Panc1 (cell line): ENCODE results near the gene SQOR. TPM values are rescaled to one million over a fixed set of nuclear protein-coding genes. Genes with fewer than 3 reads are reported as not detected.
A peak's percentile ranks its signal among the peaks of the same experiment; 100 is the strongest.

Experiments
- ATAC-seq: fragments of 200-7000 bp; cut with Tn5 transposase; 2 replicates; pipeline ENCODE4 v1.9.1; 2020; ENCODE audit warnings: mild to moderate bottlenecking, moderate library complexity
- BruUV-seq: library from RNA; stranded (reverse); fragments of 400-500 nt; replicated peaks from 2 replicates; lab custom pipeline; 2021; lab: Mats Ljungman, UMichigan
- CTCF ChIA-PET: fragments of 300-600 bp; sonication (Branson Sonifier 250); formaldehyde crosslinking; loops from one replicate; lab custom pipeline; 2022; ENCODE audit warnings: antibody characterized with exemption; lab: Charles Lee
- POLR2A ChIA-PET: fragments of 300-600 bp; sonication (Branson Sonifier 250); formaldehyde crosslinking; loops from one replicate; lab custom pipeline; 2022; ENCODE audit warnings: antibody characterized with exemption; lab: Charles Lee
- DNase-seq: peaks from one replicate; pipeline ENCODE4 v3.0.0-alpha.2; 2010; ENCODE audit warnings: low read depth, low spot score
- H3K27ac ChIP-seq: 2 replicates; pipeline ENCODE4 v1.5.1; 2011; ENCODE audit warnings: mild to moderate bottlenecking, low read length, inconsistent platforms
- H3K27me3 ChIP-seq: fragments of 200-500 bp; sonication (Bioruptor generic); 2 replicates; pipeline ENCODE4 v1.6.0; 2014; ENCODE audit warnings: low read length, inconsistent platforms; ENCODE audit not compliant: control insufficient read depth, insufficient read depth
- H3K36me3 ChIP-seq: fragments of 200-500 bp; sonication (Bioruptor generic); 2 replicates; pipeline ENCODE4 v1.5.1; 2014; ENCODE audit warnings: inconsistent platforms, mild to moderate bottlenecking, low read length, moderate library complexity; ENCODE audit not compliant: control insufficient read depth, insufficient read depth
- H3K4me1 ChIP-seq: 2 replicates; pipeline ENCODE4 v1.5.1; 2011; ENCODE audit warnings: inconsistent platforms, mild to moderate bottlenecking, low read length, moderate library complexity; ENCODE audit not compliant: control insufficient read depth, insufficient read depth
- H3K4me3 ChIP-seq, 2 experiments: 2 replicates each; pipeline ENCODE4 v1.5.1; 2011 to 2012; ENCODE audit warnings: low read depth in 2 of 2, low read length in 2 of 2, mild to moderate bottlenecking in 2 of 2, inconsistent platforms in 1 of 2, moderate library complexity in 1 of 2
- H3K9me3 ChIP-seq: fragments of 200-500 bp; sonication (Bioruptor generic); 2 replicates; pipeline ENCODE4 v1.5.1; 2014; ENCODE audit warnings: low read depth, mild to moderate bottlenecking, inconsistent platforms, low read length, moderate library complexity; ENCODE audit not compliant: control insufficient read depth, insufficient read depth
- CTCF ChIP-seq: fragments of 450-650 bp; IDR thresholded peaks from 2 replicates; pipeline ENCODE4 v1.5.1; 2017; ENCODE audit warnings: mild to moderate bottlenecking
- POLR2AphosphoS5 ChIP-seq: IDR thresholded peaks from 2 replicates; pipeline ENCODE4 v1.6.1; 2012; ENCODE audit warnings: mild to moderate bottlenecking, low read depth, low read length, moderate library complexity
- REST ChIP-seq, 2 experiments: IDR thresholded peaks; 2 replicates each; pipeline ENCODE4 v1.6.1; 2011 to 2012; ENCODE audit warnings: low read depth in 2 of 2, control low read depth in 1 of 2, low read length in 1 of 2, mild to moderate bottlenecking in 1 of 2, moderate library complexity in 1 of 2; ENCODE audit not compliant: insufficient read depth in 1 of 2
- SIN3A ChIP-seq: IDR thresholded peaks from 2 replicates; pipeline ENCODE4 v1.6.1; 2012; ENCODE audit warnings: low read depth, mild to moderate bottlenecking, low read length, moderate library complexity, borderline replicate concordance; ENCODE audit not compliant: insufficient read depth
- TCF7L2 ChIP-seq: IDR thresholded peaks from 2 replicates; pipeline ENCODE4 v1.6.1; 2011; ENCODE audit warnings: mild to moderate bottlenecking, low read depth, low read length, inconsistent platforms
- in situ Hi-C: cut with HindIII; loops from 2 replicates; pipeline ENCODE4 v1.10.0; 2016; ENCODE audit warnings: low sequenced_read_pairs, low pct_unique_long_range_greater_than_20kb
- intact Hi-C: fragments of 100-400 bp; cut with micrococcal nuclease; formaldehyde crosslinking; loops from one replicate; pipeline ENCODE4 v1.10.0; 2022; ENCODE audit not compliant: unreplicated experiment
- total RNA-seq: library from RNA; stranded (reverse); gene quantifications from one replicate; pipeline ENCODE4 v1.2.1, GENCODE V29; 2021; ENCODE audit not compliant: unreplicated experiment

The SQOR gene
- total RNA-seq, 1 experiment from 2014 or later: 62.2 TPM

- Histone ChIP-seq H3K4me1 (peaks cover 5% of the 10 kb centered on the region), H3K27ac (no peak overlapping the region; the same call in 1 of the 2 replicates), H3K4me3 (no peak overlapping the region), H3K27me3 (no peaks in the 10 kb centered on the region), H3K9me3 (no peaks in the 10 kb centered on the region), H3K36me3 (no peaks in the 10 kb centered on the region)
- no peak for TF ChIP-seq REST (IDR thresholded peaks at IDR 0.05; ENCODE audit: insufficient read depth in 1 of 2, low read depth in 2 of 2, low read length in 1 of 2)
- TF ChIP-seq SIN3A: no peak
- TF ChIP-seq CTCF: no peak
- TF ChIP-seq POLR2AphosphoS5: no peak
- TF ChIP-seq TCF7L2: no peak
- CTCF ChIA-PET: no interaction called here
- in situ Hi-C loops (no loop called here), intact Hi-C loops (no loop called here)
- DNase-seq (no peak), ATAC-seq (no peak)
- no TSS peak for BruUV-seq
- POLR2A ChIA-PET: interaction anchor here (0.5 to 0.7 kb wide), 2 partner anchors 25 to 49 kb away, joined by 7 to 8 read pairs; no protein-coding TSS in a partner anchor
Observed at GRCh38 chr15:45653702-45654424, 19.0 kb downstream of the SQOR start.

GRCh38 chr15:45654749-45655148 lies 19.9 kb downstream of the SQOR start:
- Histone ChIP-seq H3K36me3 (no peaks in the 10 kb centered on the region), H3K4me3 (no peak overlapping the region), H3K27ac (no peak overlapping the region), H3K4me1 (0 out of 2 replicates have a peak, but pooled peaks cover 2% of the 10 kb centered on the region), H3K9me3 (no peaks in the 10 kb centered on the region), H3K27me3 (no peaks in the 10 kb centered on the region)
- in situ Hi-C loops (no loop called here), intact Hi-C loops (no loop called here)
- ChIA-PET CTCF (no interaction called here), POLR2A (interaction anchor here (0.7 kb wide), 1 partner anchor 24 kb away, joined by 8 read pairs; no protein-coding TSS in a partner anchor)
- DNase-seq (no peak), ATAC-seq (no peak)
- TF ChIP-seq SIN3A (no peak), TCF7L2 (no peak), REST (IDR thresholded peaks at IDR 0.05; ENCODE audit: insufficient read depth in 1 of 2, low read depth in 2 of 2, low read length in 1 of 2) (no peak), CTCF (no peak), POLR2AphosphoS5 (no peak)
- TSS peak; percentile 36 for BruUV-seq
